Heart left ventricle (tissue), 13 donors: ENCODE results near the gene TLR2.

Experiments used
- CTCF ChIP-seq, 12 donors: fragments of 200-600 bp; sonication (generic) in 4 of 12; IDR thresholded peaks; one replicate each; pipeline versions ENCODE4 v1.5.0 to v1.8.0; 2018 to 2022; ENCODE audit warnings: antibody characterized with exemption in 12 of 12, mild to moderate bottlenecking in 5 of 12
- POLR2A ChIP-seq, 2 donors: fragments of 450-650 bp; IDR thresholded peaks; one replicate each; pipeline ENCODE4 v1.6.1; 2017; ENCODE audit warnings: antibody characterized with exemption in 2 of 2, mild to moderate bottlenecking in 2 of 2, moderate library complexity in 2 of 2
- donor health status: ischemic (EF 13 %, LVEDD 7.1; RV severe dilation, severe dysfunction).
- donor health status: DM: no; HTN: yes; CAD: no.
- donor health status: DM: no; HTN: no; CAD: no.
- donor health status: ischemic (EF 25% LVEDD 6.9; RV normal size, moderate dysfunction).
- donor health status: ischemic (EF 25% LVEDD 5.7; RV mildly dilated, moderate dysfunction).
- donor health status: ischemic (EF 35%, LVEDD 5.7; RV mildly dilated, moderate dysfunction).
- donor health status: nonischemic (EF 11% LVEDD 7.7; RV severe dilation, severe dysfunction).
- donor health status: DM: yes; HTN: yes; CAD: no.
- donor health status: PGD.
- donor health status: ischemic (EF 29% LVEDD 5.4; RV normal size, mild dysfunction).
- donor health status: nonischemic (EF 23%, LVEDD 6.1; RV moderate dilation, normal function).

DNA sequence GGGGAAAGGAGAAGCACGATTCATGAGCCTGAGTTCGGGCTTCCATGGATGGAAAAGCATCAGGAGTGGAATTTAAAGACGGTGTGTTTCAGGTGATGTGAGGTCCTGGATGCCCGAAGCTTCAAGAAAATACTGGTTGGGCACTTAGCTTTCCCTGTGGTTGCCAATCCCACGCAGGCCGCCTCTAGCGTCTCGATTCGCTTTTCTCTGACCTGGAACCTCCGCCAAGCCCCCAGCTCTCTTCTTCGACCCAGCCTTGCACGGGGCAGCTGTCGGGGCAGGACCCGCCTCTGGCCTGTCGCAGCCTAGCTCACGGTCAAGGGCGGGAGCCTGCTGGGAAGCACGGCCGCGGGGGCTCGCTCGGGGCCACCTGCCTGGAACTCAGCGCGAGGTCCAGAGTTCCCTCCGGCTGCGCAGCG, 308 bp upstream of the TLR2 start:
- TF ChIP-seq CTCF (IDR thresholded peaks at IDR 0.05) (no peak), POLR2A (IDR thresholded peaks at IDR 0.05) (no peak)
